ENCODE data around the gene CHTF8.

Gene CHTF8

GRCh38 chr16:69114976-69115355 lies 17.4 kb downstream of the CHTF8 start:
- H3K9ac ChIP-seq (ENCODE audit: low read depth, low read length, poor library complexity, severe bottlenecking), result no peak overlapping the region
- no peaks in the 10 kb centered on the region for H4K20me1 ChIP-seq (ENCODE audit: insufficient read depth, low read length, poor library complexity, severe bottlenecking)
- H3K4me3 ChIP-seq (ENCODE audit: low read length, poor library complexity, severe bottlenecking), result no peak overlapping the region
- H3K9me2 ChIP-seq (replicated peaks; ENCODE audit: low read depth, low read length), result no peaks in the 10 kb centered on the region
- no peaks in the 10 kb centered on the region for H3F3A ChIP-seq (ENCODE audit: low read depth)
- H3K27me3 ChIP-seq (ENCODE audit: insufficient read depth, low read length, poor library complexity, severe bottlenecking), result no peaks in the 10 kb centered on the region
- H3K36me3 ChIP-seq (ENCODE audit: insufficient read depth, low read length), result peaks cover 35% of the 10 kb centered on the region; the same call in 1 of the 2 replicates
- no peak overlapping the region for H2AFZ ChIP-seq (ENCODE audit: low read length)
- no peaks in the 10 kb centered on the region for H3K9me3 ChIP-seq (ENCODE audit: insufficient read depth, low read depth, low read length)
- H3K79me2 ChIP-seq (ENCODE audit: insufficient read depth, low read length), result no peaks in the 10 kb centered on the region
- H3K4me1 ChIP-seq (ENCODE audit: insufficient read depth, low read length, poor library complexity, severe bottlenecking), result no peaks in the 10 kb centered on the region
- no peak overlapping the region for H3K4me2 ChIP-seq (ENCODE audit: low read depth, low read length, poor library complexity, severe bottlenecking)
- TF ChIP-seq, protein P1, sequence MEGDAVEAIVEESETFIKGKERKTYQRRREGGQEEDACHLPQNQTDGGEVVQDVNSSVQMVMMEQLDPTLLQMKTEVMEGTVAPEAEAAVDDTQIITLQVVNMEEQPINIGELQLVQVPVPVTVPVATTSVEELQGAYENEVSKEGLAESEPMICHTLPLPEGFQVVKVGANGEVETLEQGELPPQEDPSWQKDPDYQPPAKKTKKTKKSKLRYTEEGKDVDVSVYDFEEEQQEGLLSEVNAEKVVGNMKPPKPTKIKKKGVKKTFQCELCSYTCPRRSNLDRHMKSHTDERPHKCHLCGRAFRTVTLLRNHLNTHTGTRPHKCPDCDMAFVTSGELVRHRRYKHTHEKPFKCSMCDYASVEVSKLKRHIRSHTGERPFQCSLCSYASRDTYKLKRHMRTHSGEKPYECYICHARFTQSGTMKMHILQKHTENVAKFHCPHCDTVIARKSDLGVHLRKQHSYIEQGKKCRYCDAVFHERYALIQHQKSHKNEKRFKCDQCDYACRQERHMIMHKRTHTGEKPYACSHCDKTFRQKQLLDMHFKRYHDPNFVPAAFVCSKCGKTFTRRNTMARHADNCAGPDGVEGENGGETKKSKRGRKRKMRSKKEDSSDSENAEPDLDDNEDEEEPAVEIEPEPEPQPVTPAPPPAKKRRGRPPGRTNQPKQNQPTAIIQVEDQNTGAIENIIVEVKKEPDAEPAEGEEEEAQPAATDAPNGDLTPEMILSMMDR (conservative IDR thresholded peaks at IDR 0.05; ENCODE audit: low read length), result no peak
- TF ChIP-seq EZH2phosphoT487 (IDR thresholded peaks at IDR 0.05; ENCODE audit: borderline replicate concordance), result no peak

DNA sequence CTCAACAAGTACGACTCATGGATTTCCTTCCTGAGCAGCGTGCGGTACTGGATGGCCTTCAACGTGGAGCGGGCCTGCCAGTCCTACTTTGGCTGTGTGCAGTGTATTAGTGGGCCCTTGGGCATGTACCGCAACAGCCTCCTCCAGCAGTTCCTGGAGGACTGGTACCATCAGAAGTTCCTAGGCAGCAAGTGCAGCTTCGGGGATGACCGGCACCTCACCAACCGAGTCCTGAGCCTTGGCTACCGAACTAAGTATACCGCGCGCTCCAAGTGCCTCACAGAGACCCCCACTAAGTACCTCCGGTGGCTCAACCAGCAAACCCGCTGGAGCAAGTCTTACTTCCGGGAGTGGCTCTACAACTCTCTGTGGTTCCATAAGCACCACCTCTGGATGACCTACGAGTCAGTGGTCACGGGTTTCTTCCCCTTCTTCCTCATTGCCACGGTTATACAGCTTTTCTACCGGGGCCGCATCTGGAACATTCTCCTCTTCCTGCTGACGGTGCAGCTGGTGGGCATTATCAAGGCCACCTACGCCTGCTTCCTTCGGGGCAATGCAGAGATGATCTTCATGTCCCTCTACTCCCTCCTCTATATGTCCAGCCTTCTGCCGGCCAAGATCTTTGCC lies 17.9 kb downstream of the CHTF8 start:
- peaks cover 30% of the 10 kb centered on the region; the same call in 1 of the 2 replicates for H3K36me3 ChIP-seq (ENCODE audit: insufficient read depth, low read length)
- no peaks in the 10 kb centered on the region for H4K20me1 ChIP-seq (ENCODE audit: insufficient read depth, low read length, poor library complexity, severe bottlenecking)

GRCh38 chr16:69113216-69113615 lies 19.2 kb downstream of the CHTF8 start:
- Histone ChIP-seq H3K9me2 (replicated peaks; ENCODE audit: low read depth, low read length) (no peaks in the 10 kb centered on the region), H3K27me3 (ENCODE audit: insufficient read depth, low read length, poor library complexity, severe bottlenecking) (no peaks in the 10 kb centered on the region), H2AFZ (ENCODE audit: low read length) (no peak overlapping the region), H4K20me1 (ENCODE audit: insufficient read depth, low read length, poor library complexity, severe bottlenecking) (no peaks in the 10 kb centered on the region), H3K79me2 (ENCODE audit: insufficient read depth, low read length) (no peaks in the 10 kb centered on the region), H3K4me2 (ENCODE audit: low read depth, low read length, poor library complexity, severe bottlenecking) (no peak overlapping the region), H3F3A (ENCODE audit: low read depth) (no peaks in the 10 kb centered on the region), H3K9ac (ENCODE audit: low read depth, low read length, poor library complexity, severe bottlenecking) (no peak overlapping the region), H3K4me1 (ENCODE audit: insufficient read depth, low read length, poor library complexity, severe bottlenecking) (no peaks in the 10 kb centered on the region), H3K9me3 (ENCODE audit: insufficient read depth, low read depth, low read length) (no peaks in the 10 kb centered on the region), H3K4me3 (ENCODE audit: low read length, poor library complexity, severe bottlenecking) (no peak overlapping the region), H3K36me3 (ENCODE audit: insufficient read depth, low read length) (peaks cover 20% of the 10 kb centered on the region; the same call in 1 of the 2 replicates)
- no peak for TF ChIP-seq EZH2phosphoT487 (IDR thresholded peaks at IDR 0.05; ENCODE audit: borderline replicate concordance)
- TF ChIP-seq, protein P1 (conservative IDR thresholded peaks at IDR 0.05; ENCODE audit: low read length), result no peak

More for the DNA sequence above, 17.9 kb downstream of the CHTF8 start:
- H3K27me3 ChIP-seq (ENCODE audit: insufficient read depth, low read length, poor library complexity, severe bottlenecking), result no peaks in the 10 kb centered on the region
- H2AFZ ChIP-seq (ENCODE audit: low read length), result no peak overlapping the region
- no peaks in the 10 kb centered on the region for H3K9me3 ChIP-seq (ENCODE audit: insufficient read depth, low read depth, low read length)
- no peaks in the 10 kb centered on the region for H3K79me2 ChIP-seq (ENCODE audit: insufficient read depth, low read length)
- no peaks in the 10 kb centered on the region for H3F3A ChIP-seq (ENCODE audit: low read depth)
- H3K4me3 ChIP-seq (ENCODE audit: low read length, poor library complexity, severe bottlenecking), result no peak overlapping the region
- H3K4me2 ChIP-seq (ENCODE audit: low read depth, low read length, poor library complexity, severe bottlenecking), result no peak overlapping the region
- no peaks in the 10 kb centered on the region for H3K4me1 ChIP-seq (ENCODE audit: insufficient read depth, low read length, poor library complexity, severe bottlenecking)
- no peaks in the 10 kb centered on the region for H3K9me2 ChIP-seq (replicated peaks; ENCODE audit: low read depth, low read length)
- no peak for TF ChIP-seq EZH2phosphoT487 (IDR thresholded peaks at IDR 0.05; ENCODE audit: borderline replicate concordance)
- TF ChIP-seq, protein P1 (conservative IDR thresholded peaks at IDR 0.05; ENCODE audit: low read length), result no peak
- no peak overlapping the region for H3K9ac ChIP-seq (ENCODE audit: low read depth, low read length, poor library complexity, severe bottlenecking)

Measured in Loucy (cell line).